GM12892 (cell line): Measurements from ENCODE around the gene CDC20B. TPM values are rescaled to one million over a fixed set of nuclear protein-coding genes. Genes with fewer than 3 reads are reported as not detected.

Experiments
- DNase-seq: peaks from one replicate; pipeline ENCODE4 v3.0.0; 2011; ENCODE audit not compliant: insufficient read length
- FAIRE-seq: peaks from 2 replicates; lab custom pipeline; 2011; peaks lifted over from hg19 to GRCh38; lab: Jason Lieb, UNC
- POLR2A ChIP-seq: IDR thresholded peaks from 2 replicates; pipeline ENCODE4 v1.6.1; 2011; ENCODE audit warnings: low read depth, low read length, control low read depth
- POLR2AphosphoS5 ChIP-seq: IDR thresholded peaks from 2 replicates; pipeline ENCODE4 v1.6.1; 2011; ENCODE audit warnings: low read depth, low read length, control low read depth
- TAF1 ChIP-seq: IDR thresholded peaks from 2 replicates; pipeline ENCODE4 v1.6.1; 2011; ENCODE audit warnings: low read depth, mild to moderate bottlenecking, control low read depth, low read length, borderline replicate concordance
- polyA plus RNA-seq: library from polyadenylated mRNA; unstranded; fragments of >200 nt; gene quantifications from one replicate; pipeline ENCODE4 v1.2.1, GENCODE V29; 2012; ENCODE audit warnings: missing spikeins, inconsistent platforms; ENCODE audit not compliant: missing spikeins

The CDC20B gene, protein sequence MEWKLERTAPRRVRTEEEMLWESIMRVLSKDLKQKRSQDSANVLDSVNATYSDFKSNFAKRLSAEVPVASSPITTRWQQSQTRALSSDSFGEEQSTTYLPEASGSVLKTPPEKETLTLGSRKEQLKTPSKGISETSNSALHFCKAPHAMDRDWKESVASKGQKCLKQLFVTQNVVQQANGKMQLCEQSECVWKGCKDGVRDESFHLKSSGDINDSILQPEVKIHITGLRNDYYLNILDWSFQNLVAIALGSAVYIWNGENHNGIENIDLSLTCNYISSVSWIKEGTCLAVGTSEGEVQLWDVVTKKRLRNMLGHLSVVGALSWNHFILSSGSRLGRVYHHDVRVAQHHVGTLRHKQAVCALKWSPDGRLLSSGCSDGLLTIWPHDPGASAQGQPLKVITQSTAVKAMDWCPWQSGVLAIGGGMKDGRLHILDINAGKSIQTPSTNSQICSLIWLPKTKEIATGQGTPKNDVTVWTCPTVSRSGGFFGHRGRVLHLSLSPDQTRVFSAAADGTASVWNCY
- not detected for polyA plus RNA-seq

DNA sequence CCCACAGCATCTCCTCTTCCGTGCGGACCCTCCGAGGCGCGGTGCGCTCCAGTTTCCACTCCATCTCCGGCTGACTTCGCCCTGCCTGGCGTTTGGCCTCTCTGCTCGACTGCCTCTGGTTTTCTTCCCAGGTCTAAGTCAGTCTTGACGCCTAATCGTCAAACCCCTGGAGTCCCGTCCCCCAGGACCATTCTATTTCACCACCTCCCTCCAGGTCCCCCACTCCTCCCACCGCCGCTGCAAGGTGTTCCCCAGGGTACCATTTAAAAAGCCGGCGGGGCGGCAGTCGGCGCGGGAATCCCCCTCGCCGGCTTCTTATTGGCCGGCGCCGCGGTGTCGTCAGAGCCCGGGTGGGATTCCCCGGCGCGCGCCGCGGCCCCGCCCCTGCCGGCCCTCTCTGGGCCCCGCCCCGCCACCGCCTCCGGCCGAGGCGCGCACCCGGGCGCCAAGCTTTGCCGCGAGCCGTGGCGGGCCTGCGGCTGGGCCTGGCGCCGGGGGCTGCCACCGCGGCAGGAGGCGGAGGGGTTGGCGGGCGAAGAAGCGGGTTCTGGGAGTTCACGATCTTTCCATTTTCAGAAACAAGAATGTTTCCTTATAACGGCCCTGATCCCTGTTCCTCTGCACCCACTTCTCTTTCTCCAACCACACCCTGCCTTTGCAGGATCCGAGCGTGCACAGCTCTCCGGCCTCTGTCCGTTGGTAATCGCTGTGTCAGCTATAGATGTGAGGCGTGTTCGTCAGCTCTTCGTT lies at the start of gene CDC20B:
Gene CDC20B (minus strand): TSS at position 241 of the 750 bp plus-strand sequence. CDS start 177 bp downstream, at position 64.
- DNase-seq (peak; percentile 74), FAIRE-seq (peak; percentile 62)
- TF ChIP-seq POLR2AphosphoS5: no peak
- TF ChIP-seq POLR2A: no peak
- TF ChIP-seq TAF1: no peak

GRCh38 chr5:55222092-55222984 lies 49.4 kb upstream of the CDC20B start:
- no peak for FAIRE-seq
- TF ChIP-seq TAF1 (no peak), POLR2AphosphoS5 (no peak), POLR2A (no peak)
- no peak for DNase-seq

GRCh38 chr5:55220433-55221185 lies 47.6 kb upstream of the CDC20B start:
- TF ChIP-seq POLR2A (no peak), POLR2AphosphoS5 (no peak), TAF1 (no peak)
- FAIRE-seq: no peak
- DNase-seq: no peak

DNA sequence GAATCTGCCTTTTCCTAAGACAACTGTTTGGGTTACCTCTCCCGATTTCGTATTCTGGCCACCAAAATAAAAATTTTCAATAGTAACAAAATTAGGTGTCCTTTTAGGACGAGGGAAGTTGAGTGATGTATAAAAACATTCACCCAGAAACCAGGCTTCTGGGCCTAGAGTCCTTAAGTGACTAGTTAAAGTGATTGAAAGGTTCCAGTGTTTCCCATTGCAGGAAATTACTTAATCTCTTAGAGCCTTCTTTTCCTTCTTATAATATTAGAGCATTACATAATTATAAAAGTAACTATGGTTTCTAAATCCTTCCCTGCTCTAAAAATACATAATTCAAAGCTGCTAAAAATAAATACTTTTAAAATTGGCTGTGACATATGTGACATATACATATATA lies 46.8 kb upstream of the CDC20B start:
- FAIRE-seq (no peak), DNase-seq (no peak)
- TF ChIP-seq TAF1 (no peak), POLR2AphosphoS5 (no peak), POLR2A (no peak)

DNA sequence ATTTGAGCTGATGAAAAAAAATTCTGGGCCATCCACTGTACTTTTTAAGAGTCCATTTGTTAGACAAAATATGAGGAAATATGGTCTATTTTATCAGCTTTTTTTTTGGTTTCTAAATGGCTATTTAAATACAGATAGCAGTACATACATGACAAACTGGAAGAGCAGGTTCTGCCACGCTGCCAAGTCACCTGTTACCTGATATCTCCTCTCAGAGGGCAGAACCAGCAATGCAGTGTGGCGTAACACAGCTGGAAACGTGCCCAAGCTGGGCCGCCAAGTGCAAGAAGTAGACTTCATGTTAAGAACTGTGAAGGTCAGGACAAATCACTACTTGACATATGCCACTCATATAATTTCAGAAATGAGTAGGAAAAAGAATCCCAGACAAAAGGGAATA lies 46.0 kb upstream of the CDC20B start:
- DNase-seq (no peak), FAIRE-seq (no peak)
- TF ChIP-seq POLR2A (no peak), TAF1 (no peak), POLR2AphosphoS5 (no peak)

DNA sequence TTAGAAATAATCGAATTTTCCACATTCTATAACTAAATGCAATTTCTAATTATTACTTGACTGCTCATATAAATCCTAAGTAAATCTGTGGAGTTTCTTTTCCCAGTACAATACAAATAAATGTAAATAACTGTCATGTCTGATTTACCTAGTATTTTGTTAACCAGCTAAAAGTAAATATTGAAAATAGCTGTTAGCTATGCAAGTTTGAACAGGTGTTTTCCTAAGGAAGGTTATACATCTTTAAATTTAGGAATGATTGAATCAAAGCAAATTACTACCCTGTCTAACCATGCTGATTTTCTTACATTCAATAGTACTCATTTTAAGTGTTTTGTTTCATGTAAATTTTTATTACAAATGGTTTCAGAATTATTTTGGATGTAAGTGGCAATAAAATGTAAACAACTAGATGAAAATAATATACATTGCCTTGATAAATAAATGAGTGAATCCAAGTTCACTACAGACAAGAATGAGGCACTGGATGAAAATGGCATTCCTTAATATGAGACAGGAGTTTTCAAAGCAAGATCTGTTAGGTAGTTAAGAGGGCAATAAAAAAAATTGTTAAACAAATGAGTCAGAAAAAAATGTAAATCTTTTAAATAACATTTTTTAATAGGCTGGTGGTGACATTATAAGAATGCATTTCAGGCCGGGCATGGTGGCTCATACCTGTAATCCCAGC lies 38.4 kb upstream of the CDC20B start:
- no peak for FAIRE-seq
- TF ChIP-seq POLR2AphosphoS5 (no peak), POLR2A (no peak), TAF1 (no peak)
- DNase-seq: no peak

DNA sequence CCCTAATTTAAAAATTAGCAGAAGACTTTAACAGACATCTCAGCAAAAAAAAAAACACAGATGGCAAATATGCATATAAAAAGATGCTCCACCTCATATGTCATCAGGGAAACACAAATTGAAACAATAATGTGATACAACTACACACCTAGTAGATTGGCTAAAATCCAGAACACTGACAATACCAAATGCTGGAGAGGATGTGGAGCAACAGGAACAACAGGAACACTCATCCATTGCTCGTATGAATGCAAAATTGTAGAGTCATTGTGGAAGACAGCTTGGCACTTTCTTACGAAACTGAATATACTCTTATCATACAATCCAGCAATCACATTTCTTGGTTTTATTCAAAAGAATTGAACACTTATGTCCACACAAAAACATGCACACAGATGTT lies 32.0 kb upstream of the CDC20B start:
- FAIRE-seq: no peak
- DNase-seq: no peak
- TF ChIP-seq POLR2AphosphoS5 (no peak), TAF1 (no peak), POLR2A (no peak)

DNA sequence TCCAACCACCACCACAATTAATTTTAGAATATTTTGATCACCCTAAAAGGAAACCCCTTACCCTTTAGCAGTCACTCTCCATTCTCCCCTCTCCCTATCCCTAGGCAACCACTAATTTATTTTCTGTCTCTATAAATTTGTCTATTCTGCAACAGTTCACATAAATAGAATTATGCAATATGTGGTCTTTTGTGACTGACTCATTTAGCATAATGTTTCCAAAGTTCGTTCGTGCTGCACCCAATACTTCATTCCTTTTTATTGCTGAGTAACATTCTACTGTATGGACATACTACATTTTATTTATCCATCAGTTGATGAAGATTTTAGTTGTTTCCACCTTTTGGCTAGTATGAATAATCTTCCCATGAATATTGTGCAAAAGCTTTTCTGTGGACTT lies 18.2 kb upstream of the CDC20B start:
- TF ChIP-seq POLR2A: no peak
- no peak for TF ChIP-seq POLR2AphosphoS5
- TF ChIP-seq TAF1: no peak
- DNase-seq (no peak), FAIRE-seq (no peak)

DNA sequence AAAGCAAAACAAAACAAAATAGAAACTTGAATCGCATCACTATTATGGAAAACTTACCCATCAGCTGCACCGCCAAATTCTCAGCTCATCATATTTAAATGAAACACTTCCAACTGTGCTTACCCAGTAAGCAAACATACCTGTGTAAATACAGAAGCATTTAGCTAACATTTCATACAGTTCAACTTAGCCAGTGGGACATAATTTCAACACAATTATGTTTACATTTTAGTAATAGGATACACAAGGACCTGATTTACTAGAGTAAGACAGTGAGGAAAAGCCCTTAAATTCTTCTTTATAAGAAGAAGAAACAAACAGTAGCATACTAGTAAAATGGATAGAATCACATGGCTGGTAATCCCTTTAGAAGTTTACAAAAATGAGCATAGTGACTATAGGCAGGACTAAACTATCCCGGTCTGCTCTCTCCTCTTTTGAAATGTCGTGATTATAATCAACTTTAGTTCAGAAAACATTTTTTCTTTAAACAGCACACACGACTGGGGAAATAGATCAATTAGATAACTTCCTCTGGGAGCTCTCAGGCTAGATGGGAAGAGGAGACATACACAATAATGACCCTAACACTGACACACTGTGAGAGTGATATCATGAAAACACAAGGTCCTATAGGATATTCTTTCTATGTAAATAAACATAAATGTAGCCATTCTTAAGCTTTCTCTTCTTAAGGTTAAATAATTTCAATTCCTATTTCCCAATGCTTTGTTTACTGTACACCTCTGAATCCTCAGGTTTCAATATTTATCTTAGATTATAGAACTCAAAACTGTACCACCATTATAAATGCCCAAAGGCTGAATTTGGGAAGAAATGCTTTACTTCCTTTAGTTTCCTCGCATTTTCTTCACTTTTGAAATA lies 15.9 kb upstream of the CDC20B start:
- DNase-seq: no peak
- FAIRE-seq: no peak
- TF ChIP-seq POLR2AphosphoS5: no peak
- no peak for TF ChIP-seq POLR2A
- no peak for TF ChIP-seq TAF1
